Measurements from ENCODE around the gene AGBL3. TPM values are rescaled to one million over a fixed set of nuclear protein-coding genes. Genes with fewer than 3 reads are reported as not detected.

Gene AGBL3
- total RNA-seq, 2 experiments from 2014 or later, result 2.2 to 2.5 TPM

DNA sequence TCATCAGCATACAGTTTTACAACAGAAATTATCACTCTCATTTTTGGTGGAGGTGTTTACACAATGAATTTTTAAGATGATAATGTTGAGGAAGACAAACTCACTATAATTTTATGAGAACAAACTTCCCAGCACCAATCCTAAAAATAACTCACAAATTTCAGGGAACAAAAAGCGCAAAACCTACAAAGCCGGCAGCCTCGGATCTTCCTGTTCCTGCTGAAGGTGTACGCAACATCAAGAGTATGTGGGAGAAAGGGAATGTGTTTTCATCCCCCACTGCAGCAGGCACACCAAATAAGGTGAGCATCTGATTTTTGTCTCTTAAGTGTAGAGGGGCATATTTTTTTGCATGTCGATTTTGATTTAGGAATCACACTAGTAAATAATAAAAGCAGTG, 26.5 kb upstream of the AGBL3 start:
- intact Hi-C loops (cut with DNase I, micrococcal nuclease), result loop anchor here (10.0 kb wide), 2 partner anchors 445 to 525 kb away; no protein-coding TSS in a partner anchor
- ATAC-seq (ENCODE audit: poor library complexity), result no peak
- POLR2A ChIA-PET, result no interaction called here
- Mint-ChIP-seq H3K9me3 (no peaks in the 10 kb centered on the region), H3K4me3 (no peak overlapping the region), H3K27ac (no peak overlapping the region), H3K27me3 (peaks cover 19% of the 10 kb centered on the region), H3K36me3 (ENCODE audit: low read depth) (no peaks in the 10 kb centered on the region), H3K4me1 (ENCODE audit: low read depth) (no peaks in the 10 kb centered on the region)
- Histone ChIP-seq H3K4me3 (ENCODE audit: low read length) (no peak overlapping the region), H3K4me1 (ENCODE audit: insufficient read depth, low read length) (no peaks in the 10 kb centered on the region), H3K27ac (ENCODE audit: low read depth in 1 of 2, low read length in 2 of 2) (no peak overlapping the region), H3K27me3 (ENCODE audit: control insufficient read depth in 1 of 2, insufficient read depth in 2 of 2, low read length in 2 of 2) (no peaks in the 10 kb centered on the region), H3K36me3 (ENCODE audit: insufficient read depth, low read length) (no peaks in the 10 kb centered on the region), H3K9me3 (ENCODE audit: control insufficient read depth in 1 of 2, insufficient read depth in 1 of 2, low read length in 2 of 2) (no peaks in the 10 kb centered on the region)
- no peak for TF ChIP-seq CTCF (IDR thresholded peaks at IDR 0.05)
- no peak for DNase-seq
- CTCF ChIA-PET, result interaction anchor here (0.9 kb wide), 1 partner anchor 211 kb away, joined by 3 read pairs; the partner anchor contains the start of gene CYREN

DNA sequence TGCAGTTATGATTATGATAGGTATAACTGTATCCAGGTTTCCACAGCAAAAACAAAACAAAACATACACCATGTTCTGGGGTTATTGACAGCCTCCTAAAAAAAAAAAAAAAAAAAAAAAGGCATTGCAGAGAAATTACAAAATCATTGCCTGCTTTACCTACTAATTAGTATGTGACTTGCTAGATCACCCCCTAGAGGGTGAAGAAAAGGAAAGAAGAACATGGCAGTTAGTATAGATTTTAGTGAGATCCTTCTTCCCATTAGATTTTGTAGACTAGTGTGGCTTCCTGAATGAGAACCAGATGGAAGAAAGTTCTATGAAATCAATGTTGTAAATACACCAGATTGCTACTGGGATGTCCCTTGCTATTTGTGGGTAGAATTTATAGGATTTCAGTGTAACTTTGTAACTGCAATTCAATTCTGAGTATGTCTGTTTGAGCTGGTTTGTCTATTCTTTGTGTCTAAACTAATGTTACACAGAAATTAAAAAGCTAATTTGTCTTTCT, 24.0 kb upstream of the AGBL3 start:
- Histone ChIP-seq H3K4me3 (ENCODE audit: low read length) (no peak overlapping the region), H3K4me1 (ENCODE audit: insufficient read depth, low read length) (no peaks in the 10 kb centered on the region), H3K9me3 (ENCODE audit: control insufficient read depth in 1 of 2, insufficient read depth in 1 of 2, low read length in 2 of 2) (no peaks in the 10 kb centered on the region), H3K36me3 (ENCODE audit: insufficient read depth, low read length) (no peaks in the 10 kb centered on the region), H3K27me3 (ENCODE audit: control insufficient read depth in 1 of 2, insufficient read depth in 2 of 2, low read length in 2 of 2) (no peaks in the 10 kb centered on the region), H3K27ac (ENCODE audit: low read depth in 1 of 2, low read length in 2 of 2) (no peak overlapping the region)
- Mint-ChIP-seq H3K4me3 (no peak overlapping the region), H3K27me3 (peaks cover 19% of the 10 kb centered on the region), H3K36me3 (ENCODE audit: low read depth) (no peaks in the 10 kb centered on the region), H3K9me3 (no peaks in the 10 kb centered on the region), H3K4me1 (ENCODE audit: low read depth) (peaks cover 3% of the 10 kb centered on the region), H3K27ac (no peak overlapping the region)
- intact Hi-C loops (cut with DNase I, micrococcal nuclease), result no loop called here
- POLR2A ChIA-PET, result no interaction called here
- CTCF ChIA-PET, result interaction anchor here (0.7 kb wide), 1 partner anchor 541 kb away, joined by 3 read pairs; no protein-coding TSS in a partner anchor
- TF ChIP-seq CTCF (IDR thresholded peaks at IDR 0.05), result no peak
- DNase-seq (no peak), ATAC-seq (ENCODE audit: poor library complexity) (no peak)

- H3K4me3 Mint-ChIP-seq, result no peak overlapping the region
- peaks cover 19% of the 10 kb centered on the region for H3K27me3 Mint-ChIP-seq
- H3K27ac ChIP-seq (ENCODE audit: low read depth in 1 of 2, low read length in 2 of 2), result no peak overlapping the region
- no peaks in the 10 kb centered on the region for H3K9me3 Mint-ChIP-seq
- CTCF ChIA-PET, result no interaction called here
- no peaks in the 10 kb centered on the region for H3K36me3 ChIP-seq (ENCODE audit: insufficient read depth, low read length)
- intact Hi-C loops (cut with DNase I, micrococcal nuclease), result no loop called here
- H3K36me3 Mint-ChIP-seq (ENCODE audit: low read depth), result no peaks in the 10 kb centered on the region
- H3K9me3 ChIP-seq (ENCODE audit: control insufficient read depth in 1 of 2, insufficient read depth in 1 of 2, low read length in 2 of 2), result no peaks in the 10 kb centered on the region
- ATAC-seq (ENCODE audit: poor library complexity) (no peak), DNase-seq (no peak)
- no peaks in the 10 kb centered on the region for H3K4me1 ChIP-seq (ENCODE audit: insufficient read depth, low read length)
- TF ChIP-seq CTCF (IDR thresholded peaks at IDR 0.05), result no peak
- H3K27me3 ChIP-seq (ENCODE audit: control insufficient read depth in 1 of 2, insufficient read depth in 2 of 2, low read length in 2 of 2), result no peaks in the 10 kb centered on the region
- no peak overlapping the region for H3K27ac Mint-ChIP-seq
- no peak overlapping the region for H3K4me3 ChIP-seq (ENCODE audit: low read length)
- H3K4me1 Mint-ChIP-seq (ENCODE audit: low read depth), result peaks cover 6% of the 10 kb centered on the region
- POLR2A ChIA-PET, result no interaction called here
These were observed 23.3 kb upstream of the AGBL3 start for GRCh38 chr7:134963036-134963435.
